ENCODE measurements around the gene LDB3.

LDB3 gene

DNA sequence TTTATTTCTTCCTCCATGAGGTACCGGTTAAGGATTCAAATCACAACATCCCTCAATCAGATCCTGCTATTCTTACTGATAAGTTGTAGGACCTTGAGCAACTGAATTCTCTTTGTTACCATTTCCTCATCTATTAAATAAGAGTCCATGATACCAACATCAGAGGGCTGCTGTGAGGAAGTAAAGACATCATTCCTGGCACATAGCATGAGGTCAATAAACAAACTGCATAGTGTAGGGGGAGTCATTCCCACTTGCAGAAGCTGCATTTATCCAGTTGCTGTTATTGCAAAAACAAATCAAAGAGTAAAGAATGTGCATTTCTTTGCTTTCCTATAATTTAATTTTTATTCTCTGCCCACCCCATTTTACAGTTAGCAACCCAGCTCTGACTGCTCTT is 36.8 kb downstream of the LDB3 start:
- Histone ChIP-seq H3K9ac (ENCODE audit: low read depth in 1 of 2, low read length in 2 of 2) (no peak overlapping the region), H3K27ac (ENCODE audit: low read depth in 2 of 2, low read length in 2 of 2) (no peak overlapping the region), H3K4me1 (ENCODE audit: control insufficient read depth in 2 of 2, insufficient read depth in 2 of 2, low read length in 2 of 2) (no peaks in the 10 kb centered on the region), H3K4me3 (ENCODE audit: low read length in 2 of 2) (no peak overlapping the region), H3K36me3 (ENCODE audit: control insufficient read depth in 2 of 2, insufficient read depth in 2 of 2, low read length in 2 of 2) (no peaks in the 10 kb centered on the region), H3K27me3 (ENCODE audit: control insufficient read depth in 2 of 2, insufficient read depth in 2 of 2, low read length in 2 of 2) (no peaks in the 10 kb centered on the region), H3K9me3 (ENCODE audit: control insufficient read depth in 2 of 2, low read length in 2 of 2) (no peaks in the 10 kb centered on the region)

- no peak overlapping the region for H3K4me3 ChIP-seq (ENCODE audit: low read length in 2 of 2)
- H3K27ac ChIP-seq (ENCODE audit: low read depth in 2 of 2, low read length in 2 of 2), result no peak overlapping the region
- H3K4me1 ChIP-seq (ENCODE audit: control insufficient read depth in 2 of 2, insufficient read depth in 2 of 2, low read length in 2 of 2), result peaks cover 4 to 5% of the 10 kb centered on the region in 2 donors
- H3K36me3 ChIP-seq (ENCODE audit: control insufficient read depth in 2 of 2, insufficient read depth in 2 of 2, low read length in 2 of 2), result no peaks in the 10 kb centered on the region
- no peaks in the 10 kb centered on the region for H3K27me3 ChIP-seq (ENCODE audit: control insufficient read depth in 2 of 2, insufficient read depth in 2 of 2, low read length in 2 of 2)
- no peak overlapping the region for H3K9ac ChIP-seq (ENCODE audit: low read depth in 1 of 2, low read length in 2 of 2)
- H3K9me3 ChIP-seq (ENCODE audit: control insufficient read depth in 2 of 2, low read length in 2 of 2), result no peaks in the 10 kb centered on the region
Observed at GRCh38 chr10:86705905-86706304, 37.6 kb downstream of the LDB3 start.

DNA sequence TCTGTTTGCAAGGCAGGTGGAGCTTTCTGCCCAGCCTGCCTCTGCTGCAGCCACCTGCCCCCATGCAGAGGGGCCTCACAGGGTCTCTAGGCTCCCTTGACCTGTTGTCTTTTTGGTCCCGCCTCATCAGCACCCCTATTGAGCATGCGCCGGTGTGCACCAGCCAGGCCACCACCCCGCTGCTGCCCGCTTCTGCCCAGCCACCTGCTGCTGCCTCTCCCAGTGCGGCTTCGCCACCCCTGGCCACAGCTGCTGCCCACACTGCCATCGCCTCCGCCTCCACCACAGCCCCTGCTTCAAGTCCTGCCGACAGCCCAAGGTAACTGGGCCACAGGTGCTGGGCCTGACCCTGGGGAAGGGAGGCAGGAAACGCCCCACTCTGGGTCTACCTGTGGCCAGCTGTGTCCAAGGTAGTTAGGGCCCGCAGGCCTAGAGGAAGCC is 38.1 kb downstream of the LDB3 start:
- Histone ChIP-seq H3K36me3 (ENCODE audit: control insufficient read depth in 2 of 2, insufficient read depth in 2 of 2, low read length in 2 of 2) (no peaks in the 10 kb centered on the region), H3K27ac (ENCODE audit: low read depth in 2 of 2, low read length in 2 of 2) (no peak overlapping the region), H3K4me3 (ENCODE audit: low read length in 2 of 2) (no peak overlapping the region), H3K9ac (ENCODE audit: low read depth in 1 of 2, low read length in 2 of 2) (no peak overlapping the region), H3K27me3 (ENCODE audit: control insufficient read depth in 2 of 2, insufficient read depth in 2 of 2, low read length in 2 of 2) (no peaks in the 10 kb centered on the region), H3K9me3 (ENCODE audit: control insufficient read depth in 2 of 2, low read length in 2 of 2) (no peaks in the 10 kb centered on the region), H3K4me1 (ENCODE audit: control insufficient read depth in 2 of 2, insufficient read depth in 2 of 2, low read length in 2 of 2) (peaks cover 5 to 6% of the 10 kb centered on the region in 2 donors)

- Histone ChIP-seq H3K4me3 (ENCODE audit: low read length in 2 of 2) (no peak overlapping the region), H3K4me1 (ENCODE audit: control insufficient read depth in 2 of 2, insufficient read depth in 2 of 2, low read length in 2 of 2) (peaks cover 5 to 7% of the 10 kb centered on the region in 2 donors), H3K27me3 (ENCODE audit: control insufficient read depth in 2 of 2, insufficient read depth in 2 of 2, low read length in 2 of 2) (no peaks in the 10 kb centered on the region), H3K36me3 (ENCODE audit: control insufficient read depth in 2 of 2, insufficient read depth in 2 of 2, low read length in 2 of 2) (no peaks in the 10 kb centered on the region), H3K27ac (ENCODE audit: low read depth in 2 of 2, low read length in 2 of 2) (no peak overlapping the region), H3K9me3 (ENCODE audit: control insufficient read depth in 2 of 2, low read length in 2 of 2) (no peaks in the 10 kb centered on the region), H3K9ac (ENCODE audit: low read depth in 1 of 2, low read length in 2 of 2) (no peak overlapping the region)
Observed at GRCh38 chr10:86706977-86707376, 38.7 kb downstream of the LDB3 start.

GRCh38 chr10:86707505-86707904 is 39.2 kb downstream of the LDB3 start:
- H3K9ac ChIP-seq (ENCODE audit: low read depth in 1 of 2, low read length in 2 of 2), result no peak overlapping the region
- H3K27ac ChIP-seq (ENCODE audit: low read depth in 2 of 2, low read length in 2 of 2), result no peak overlapping the region
- H3K36me3 ChIP-seq (ENCODE audit: control insufficient read depth in 2 of 2, insufficient read depth in 2 of 2, low read length in 2 of 2), result no peaks in the 10 kb centered on the region
- no peak overlapping the region for H3K4me3 ChIP-seq (ENCODE audit: low read length in 2 of 2)
- H3K27me3 ChIP-seq (ENCODE audit: control insufficient read depth in 2 of 2, insufficient read depth in 2 of 2, low read length in 2 of 2), result no peaks in the 10 kb centered on the region
- no peaks in the 10 kb centered on the region for H3K9me3 ChIP-seq (ENCODE audit: control insufficient read depth in 2 of 2, low read length in 2 of 2)
- peaks cover 8 to 12% of the 10 kb centered on the region in 2 donors for H3K4me1 ChIP-seq (ENCODE audit: control insufficient read depth in 2 of 2, insufficient read depth in 2 of 2, low read length in 2 of 2)

GRCh38 chr10:86708068-86708782 is 39.9 kb downstream of the LDB3 start:
- Histone ChIP-seq H3K9me3 (ENCODE audit: control insufficient read depth in 2 of 2, low read length in 2 of 2) (no peaks in the 10 kb centered on the region), H3K4me1 (ENCODE audit: control insufficient read depth in 2 of 2, insufficient read depth in 2 of 2, low read length in 2 of 2) (peaks cover 8 to 12% of the 10 kb centered on the region in 2 donors), H3K27ac (ENCODE audit: low read depth in 2 of 2, low read length in 2 of 2) (no peak overlapping the region), H3K4me3 (ENCODE audit: low read length in 2 of 2) (no peak overlapping the region), H3K9ac (ENCODE audit: low read depth in 1 of 2, low read length in 2 of 2) (no peak overlapping the region), H3K36me3 (ENCODE audit: control insufficient read depth in 2 of 2, insufficient read depth in 2 of 2, low read length in 2 of 2) (no peaks in the 10 kb centered on the region), H3K27me3 (ENCODE audit: control insufficient read depth in 2 of 2, insufficient read depth in 2 of 2, low read length in 2 of 2) (no peaks in the 10 kb centered on the region)

DNA sequence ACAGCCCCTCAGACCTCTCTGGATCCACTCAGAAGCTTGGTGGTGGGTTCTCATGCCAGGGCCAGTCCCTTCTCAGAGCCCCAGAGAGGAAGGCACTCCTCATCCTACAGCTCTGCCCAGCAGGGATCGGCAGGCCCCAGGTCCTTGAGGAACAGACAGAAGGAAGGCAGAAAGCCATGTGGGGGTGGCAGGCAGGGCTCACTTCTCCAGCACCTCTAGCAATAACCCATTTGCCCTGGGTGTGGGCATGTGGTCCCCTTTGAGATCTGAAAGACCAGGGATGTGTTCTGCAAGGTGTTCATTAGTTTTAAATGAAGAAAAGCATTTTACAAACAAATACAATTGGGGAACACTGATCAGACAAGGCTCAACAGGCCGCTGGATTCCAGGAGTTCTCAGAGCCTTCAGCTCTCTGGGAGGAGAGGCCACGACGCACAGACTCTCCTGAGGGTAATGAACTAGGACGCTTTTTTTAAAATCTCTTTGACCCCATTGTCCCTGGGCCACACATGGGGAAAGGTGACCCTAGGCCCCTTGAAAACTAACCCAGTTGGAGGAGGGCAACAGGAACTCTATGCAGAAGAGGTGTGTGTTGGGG is 40.6 kb downstream of the LDB3 start:
- Histone ChIP-seq H3K27me3 (ENCODE audit: control insufficient read depth in 2 of 2, insufficient read depth in 2 of 2, low read length in 2 of 2) (no peaks in the 10 kb centered on the region), H3K9ac (ENCODE audit: low read depth in 1 of 2, low read length in 2 of 2) (no peak overlapping the region), H3K4me3 (ENCODE audit: low read length in 2 of 2) (no peak overlapping the region), H3K9me3 (ENCODE audit: control insufficient read depth in 2 of 2, low read length in 2 of 2) (no peaks in the 10 kb centered on the region), H3K36me3 (ENCODE audit: control insufficient read depth in 2 of 2, insufficient read depth in 2 of 2, low read length in 2 of 2) (no peaks in the 10 kb centered on the region), H3K4me1 (ENCODE audit: control insufficient read depth in 2 of 2, insufficient read depth in 2 of 2, low read length in 2 of 2) (peaks cover 8 to 12% of the 10 kb centered on the region in 2 donors), H3K27ac (ENCODE audit: low read depth in 2 of 2, low read length in 2 of 2) (no peak overlapping the region)

GRCh38 chr10:86709396-86710185 is 41.3 kb downstream of the LDB3 start:
- no peaks in the 10 kb centered on the region for H3K27me3 ChIP-seq (ENCODE audit: control insufficient read depth in 2 of 2, insufficient read depth in 2 of 2, low read length in 2 of 2)
- no peak overlapping the region for H3K27ac ChIP-seq (ENCODE audit: low read depth in 2 of 2, low read length in 2 of 2)
- H3K4me1 ChIP-seq (ENCODE audit: control insufficient read depth in 2 of 2, insufficient read depth in 2 of 2, low read length in 2 of 2), result peaks cover 8 to 12% of the 10 kb centered on the region in 2 donors
- H3K36me3 ChIP-seq (ENCODE audit: control insufficient read depth in 2 of 2, insufficient read depth in 2 of 2, low read length in 2 of 2), result no peaks in the 10 kb centered on the region
- H3K9me3 ChIP-seq (ENCODE audit: control insufficient read depth in 2 of 2, low read length in 2 of 2), result no peaks in the 10 kb centered on the region
- no peak overlapping the region for H3K9ac ChIP-seq (ENCODE audit: low read depth in 1 of 2, low read length in 2 of 2)
- H3K4me3 ChIP-seq (ENCODE audit: low read length in 2 of 2), result no peak overlapping the region

- Histone ChIP-seq H3K27ac (ENCODE audit: low read depth in 2 of 2, low read length in 2 of 2) (peak overlapping the region; percentile 82 to 86), H3K36me3 (ENCODE audit: control insufficient read depth in 2 of 2, insufficient read depth in 2 of 2, low read length in 2 of 2) (no peaks in the 10 kb centered on the region), H3K4me1 (ENCODE audit: control insufficient read depth in 2 of 2, insufficient read depth in 2 of 2, low read length in 2 of 2) (peaks cover 8 to 12% of the 10 kb centered on the region in 2 donors), H3K4me3 (ENCODE audit: low read length in 2 of 2) (peak overlapping the region; percentile 70 to 74), H3K9ac (ENCODE audit: low read depth in 1 of 2, low read length in 2 of 2) (peak overlapping the region; percentile 77 to 88), H3K27me3 (ENCODE audit: control insufficient read depth in 2 of 2, insufficient read depth in 2 of 2, low read length in 2 of 2) (no peaks in the 10 kb centered on the region), H3K9me3 (ENCODE audit: control insufficient read depth in 2 of 2, low read length in 2 of 2) (no peaks in the 10 kb centered on the region)
Observed at GRCh38 chr10:86710987-86711512, 42.7 kb downstream of the LDB3 start.
